ENCODE results near the gene RHOA. TPM values are rescaled to one million over a fixed set of nuclear protein-coding genes. Genes with fewer than 3 reads are reported as not detected.

Gene RHOA
- total and polyA plus RNA-seq, 2 of the 4 experiments (the other 2 are of a cell fraction) = 383 to 879 TPM

DNA sequence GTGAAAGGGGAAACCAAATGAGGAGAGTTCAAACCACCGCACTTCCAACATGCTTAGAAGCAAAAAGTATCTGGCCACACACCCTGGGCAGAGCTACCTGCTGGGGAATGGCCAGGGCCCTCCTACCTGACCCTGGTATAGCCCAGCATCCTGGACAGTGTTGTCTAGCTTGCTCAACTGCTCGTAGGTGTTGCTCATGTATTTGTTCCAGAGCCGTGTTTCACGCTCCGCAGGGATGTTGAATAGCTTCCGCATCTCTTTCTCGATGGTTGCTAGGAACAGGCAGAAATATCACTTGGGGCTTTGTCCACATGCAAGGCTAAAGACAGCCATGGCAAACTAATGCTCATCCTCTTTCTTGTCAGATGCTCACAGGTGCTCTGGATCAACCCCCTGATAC, 87.0 kb downstream of the RHOA start:
- BruUV-seq (replicated peaks) = no TSS peak
- no peak overlapping the region for H2AFZ ChIP-seq (replicated peaks; ENCODE audit: low read length, poor library complexity)
- H3K18ac ChIP-seq (ENCODE audit: low read depth, low read length) = no peak overlapping the region
- H2BK120ac ChIP-seq (ENCODE audit: low read depth, low read length) = no peak overlapping the region
- no peaks in the 10 kb centered on the region for H3K4me1 ChIP-seq (ENCODE audit: control insufficient read depth, insufficient read depth, low read length)
- no peak overlapping the region for H3K4me3 ChIP-seq (ENCODE audit: insufficient read depth, low read depth, low read length)
- peaks cover 7% of the 10 kb centered on the region; the same call in 1 of the 2 replicates for H3K9me1 ChIP-seq (ENCODE audit: insufficient read depth, low read length)
- H2BK15ac ChIP-seq (ENCODE audit: low read depth, low read length) = no peak overlapping the region
- no peak overlapping the region for H2BK5ac ChIP-seq (ENCODE audit: low read depth, low read length, poor library complexity, severe bottlenecking)
- H2AK5ac ChIP-seq (ENCODE audit: low read depth, low read length) = no peak overlapping the region
- H4K8ac ChIP-seq (ENCODE audit: low read depth in 2 of 2, low read length in 2 of 2) = no peak overlapping the region
- no peak overlapping the region for H3K4me2 ChIP-seq (ENCODE audit: low read depth, low read length)
- H3K27me3 ChIP-seq (ENCODE audit: control insufficient read depth, insufficient read depth, low read length) = no peaks in the 10 kb centered on the region
- in situ Hi-C loops (cut with MboI; ENCODE audit: low sequenced_read_pairs) (no loop called here), dilution Hi-C loops (cut with HindIII; ENCODE audit: low sequenced_read_pairs, unreplicated experiment) (no loop called here), intact Hi-C loops (cut with micrococcal nuclease) (no loop called here)
- H3K23ac ChIP-seq (ENCODE audit: low read depth, low read length) = no peak overlapping the region
- 96% methylated on average over 6 of the region's 7 CpGs; no CpG with 5 or more reads in 1 of the 2 experiments for WGBS, 2 experiments (ENCODE audit: extremely low coverage in 2 of 2, insufficient read length in 1 of 2)
- POLR2A ChIA-PET (ENCODE audit: unreplicated experiment) = interaction anchor here (0.7 kb wide), 1 partner anchor 204 kb away, joined by 3 read pairs; the partner anchor contains the start of gene USP19
- DNase-seq = no peak
- H4K5ac ChIP-seq (ENCODE audit: low read depth, low read length) = no peak overlapping the region
- H4K20me1 ChIP-seq (ENCODE audit: insufficient read depth, low read length) = no peaks in the 10 kb centered on the region
- no peak overlapping the region for H3K27ac ChIP-seq (ENCODE audit: insufficient read depth, low read length)
- no peak overlapping the region for H4K91ac ChIP-seq (ENCODE audit: insufficient read depth, low read depth, low read length)
- H3K79me1 ChIP-seq (ENCODE audit: low read depth in 1 of 2, low read length in 2 of 2) = peaks cover 25 to 36% of the 10 kb centered on the region in 2 experiments; a peak in 3 of 4 replicates
- no peak for ATAC-seq (ENCODE audit: low read depth)
- CTCF ChIA-PET = no interaction called here
- H2BK20ac ChIP-seq (ENCODE audit: low read depth, low read length) = no peak overlapping the region
- TF ChIP-seq, protein P1, sequence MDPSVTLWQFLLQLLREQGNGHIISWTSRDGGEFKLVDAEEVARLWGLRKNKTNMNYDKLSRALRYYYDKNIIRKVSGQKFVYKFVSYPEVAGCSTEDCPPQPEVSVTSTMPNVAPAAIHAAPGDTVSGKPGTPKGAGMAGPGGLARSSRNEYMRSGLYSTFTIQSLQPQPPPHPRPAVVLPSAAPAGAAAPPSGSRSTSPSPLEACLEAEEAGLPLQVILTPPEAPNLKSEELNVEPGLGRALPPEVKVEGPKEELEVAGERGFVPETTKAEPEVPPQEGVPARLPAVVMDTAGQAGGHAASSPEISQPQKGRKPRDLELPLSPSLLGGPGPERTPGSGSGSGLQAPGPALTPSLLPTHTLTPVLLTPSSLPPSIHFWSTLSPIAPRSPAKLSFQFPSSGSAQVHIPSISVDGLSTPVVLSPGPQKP (IDR thresholded peaks at IDR 0.05; ENCODE audit: borderline replicate concordance, low read depth, low read length) = no peak
- no peak for TF ChIP-seq MAZ (IDR thresholded peaks at IDR 0.05; ENCODE audit: borderline replicate concordance, low read depth, low read length)
- TF ChIP-seq, protein P2, sequence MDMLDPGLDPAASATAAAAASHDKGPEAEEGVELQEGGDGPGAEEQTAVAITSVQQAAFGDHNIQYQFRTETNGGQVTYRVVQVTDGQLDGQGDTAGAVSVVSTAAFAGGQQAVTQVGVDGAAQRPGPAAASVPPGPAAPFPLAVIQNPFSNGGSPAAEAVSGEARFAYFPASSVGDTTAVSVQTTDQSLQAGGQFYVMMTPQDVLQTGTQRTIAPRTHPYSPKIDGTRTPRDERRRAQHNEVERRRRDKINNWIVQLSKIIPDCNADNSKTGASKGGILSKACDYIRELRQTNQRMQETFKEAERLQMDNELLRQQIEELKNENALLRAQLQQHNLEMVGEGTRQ (IDR thresholded peaks at IDR 0.05; ENCODE audit: low read depth, low read length) = no peak
- TF ChIP-seq FOS (IDR thresholded peaks at IDR 0.05; ENCODE audit: low read depth, low read length) = no peak
- no peak for TF ChIP-seq RCOR1 (IDR thresholded peaks at IDR 0.05; ENCODE audit: insufficient replicate concordance, low read length)
- TF ChIP-seq SMC3 (IDR thresholded peaks at IDR 0.05; ENCODE audit: low read depth, low read length) = no peak
- TF ChIP-seq RFX5 (IDR thresholded peaks at IDR 0.05; ENCODE audit: low read depth, low read length) = no peak
- TF ChIP-seq CHD1 (IDR thresholded peaks at IDR 0.05; ENCODE audit: low read depth, low read length) = no peak
- TF ChIP-seq BHLHE40 (IDR thresholded peaks at IDR 0.05; ENCODE audit: low read depth, low read length) = no peak
- no peak for TF ChIP-seq POLR2A (IDR thresholded peaks at IDR 0.05; ENCODE audit: low read depth, low read length)
- no peak for TF ChIP-seq CEBPB (IDR thresholded peaks at IDR 0.05; ENCODE audit: low read depth, low read length)
- TF ChIP-seq NFE2L2 (IDR thresholded peaks at IDR 0.05; ENCODE audit: low read depth, low read length) = no peak
- TF ChIP-seq MAFK (IDR thresholded peaks at IDR 0.05; ENCODE audit: low read depth, low read length) = no peak
- no peak overlapping the region for H3K14ac ChIP-seq (replicated peaks; ENCODE audit: low read depth, low read length)
- no peak overlapping the region for H3K56ac ChIP-seq (ENCODE audit: extremely low read depth, insufficient read depth, low read length)
- no peak overlapping the region for H3K4ac ChIP-seq (ENCODE audit: low read depth, low read length)
- H3K36me3 ChIP-seq (ENCODE audit: control insufficient read depth, insufficient read depth, low read length) = peaks cover 53% of the 10 kb centered on the region
- no peak overlapping the region for H2AK9ac ChIP-seq (replicated peaks; ENCODE audit: low read depth, low read length, poor library complexity)
- H3K9ac ChIP-seq (ENCODE audit: low read depth, low read length) = no peak overlapping the region
- no peaks in the 10 kb centered on the region for H3K9me3 ChIP-seq (ENCODE audit: control insufficient read depth, insufficient read depth, low read length)

All from IMR-90 (cell line).